GM21515 (cell line): ENCODE data around the gene LPAR5.
"Not testable (repeated sequence)": the region's sequence is repeated elsewhere in the genome, so short reads cannot be mapped to it uniquely, and the experiment has no call there.

ENCODE experiments used
- ATAC-seq: cut with Tn5 transposase; IDR thresholded peaks from one replicate; pipeline ENCODE4 v1.9.1; 2021; ENCODE audit not compliant: unreplicated experiment

LPAR5 gene

DNA sequence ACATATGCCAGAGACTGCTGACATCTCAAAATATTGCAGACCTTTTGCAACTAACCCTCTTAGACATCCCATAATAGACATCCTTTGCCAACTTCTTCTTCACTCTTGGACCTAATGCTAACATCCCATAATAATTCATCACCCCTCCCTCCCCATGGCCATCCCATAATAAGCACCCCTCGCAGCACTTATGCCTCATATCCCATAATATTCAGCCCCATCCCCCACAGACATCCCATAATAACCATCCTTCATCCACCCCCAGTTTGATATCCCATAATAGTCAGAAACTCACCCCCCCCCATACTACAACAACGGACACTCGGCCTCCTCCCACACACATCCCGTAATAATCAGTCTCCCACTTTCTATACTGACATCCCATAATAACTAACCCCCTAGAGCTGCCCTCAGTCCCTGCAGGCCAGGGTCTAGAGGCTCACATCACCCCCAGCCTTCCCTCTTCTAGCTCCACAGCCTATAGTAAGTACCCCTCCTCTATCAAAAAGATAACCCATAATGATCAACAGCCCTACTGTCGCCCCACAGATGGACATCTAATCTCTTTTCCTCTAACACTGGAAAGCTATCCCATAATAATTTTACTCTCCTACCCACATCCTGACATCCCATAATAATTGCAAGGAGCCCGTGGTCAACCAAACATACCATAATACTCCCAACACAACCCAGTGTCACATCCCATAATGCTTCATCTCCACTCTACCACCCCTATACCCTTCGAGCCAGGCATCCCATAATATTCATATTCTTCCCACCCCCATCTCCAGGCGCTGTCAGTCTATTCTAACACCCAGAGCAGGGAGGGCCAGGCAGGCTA is 27.8 kb downstream of the LPAR5 start:
- no peak for ATAC-seq

DNA sequence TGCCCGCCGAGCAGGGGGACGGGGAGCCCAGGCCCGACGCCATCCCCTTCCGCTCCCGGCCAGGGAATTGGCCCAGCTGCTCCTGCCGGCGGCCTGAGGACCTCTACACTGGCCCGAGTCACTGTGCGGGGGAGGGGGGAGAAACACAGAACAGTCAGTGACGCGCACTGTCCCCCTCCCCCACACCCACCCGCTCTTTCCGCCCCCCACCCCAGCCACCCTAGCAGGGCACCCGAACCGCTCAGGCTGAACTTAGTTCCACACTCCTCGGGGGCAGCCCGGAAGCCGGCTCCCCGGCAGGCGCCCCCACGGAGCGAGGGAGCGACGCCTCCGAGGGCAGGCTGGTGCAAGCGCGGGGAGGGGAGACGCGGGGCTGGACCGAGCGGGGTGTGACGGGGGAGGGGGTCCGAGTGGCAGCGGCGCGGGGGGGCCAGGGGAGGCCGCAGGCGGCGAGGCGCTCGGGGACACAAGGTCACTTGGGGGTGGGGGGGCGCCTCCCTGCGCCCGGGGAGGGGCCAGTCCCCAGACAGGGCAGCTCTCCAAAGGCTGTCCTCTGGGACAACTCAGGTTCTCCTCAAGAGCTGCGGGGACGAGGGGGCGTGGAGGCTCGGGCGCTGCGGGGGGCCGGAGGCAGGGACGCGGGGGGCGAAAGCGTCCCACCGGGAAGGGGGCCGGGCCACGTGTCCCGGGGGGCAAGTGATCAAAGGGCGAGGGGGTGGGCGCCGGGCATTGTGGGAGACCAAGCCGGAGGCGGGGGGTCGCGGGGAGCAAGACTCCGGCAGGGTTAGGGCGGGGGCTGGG is 29.2 kb downstream of the LPAR5 start:
- ATAC-seq: no peak

DNA sequence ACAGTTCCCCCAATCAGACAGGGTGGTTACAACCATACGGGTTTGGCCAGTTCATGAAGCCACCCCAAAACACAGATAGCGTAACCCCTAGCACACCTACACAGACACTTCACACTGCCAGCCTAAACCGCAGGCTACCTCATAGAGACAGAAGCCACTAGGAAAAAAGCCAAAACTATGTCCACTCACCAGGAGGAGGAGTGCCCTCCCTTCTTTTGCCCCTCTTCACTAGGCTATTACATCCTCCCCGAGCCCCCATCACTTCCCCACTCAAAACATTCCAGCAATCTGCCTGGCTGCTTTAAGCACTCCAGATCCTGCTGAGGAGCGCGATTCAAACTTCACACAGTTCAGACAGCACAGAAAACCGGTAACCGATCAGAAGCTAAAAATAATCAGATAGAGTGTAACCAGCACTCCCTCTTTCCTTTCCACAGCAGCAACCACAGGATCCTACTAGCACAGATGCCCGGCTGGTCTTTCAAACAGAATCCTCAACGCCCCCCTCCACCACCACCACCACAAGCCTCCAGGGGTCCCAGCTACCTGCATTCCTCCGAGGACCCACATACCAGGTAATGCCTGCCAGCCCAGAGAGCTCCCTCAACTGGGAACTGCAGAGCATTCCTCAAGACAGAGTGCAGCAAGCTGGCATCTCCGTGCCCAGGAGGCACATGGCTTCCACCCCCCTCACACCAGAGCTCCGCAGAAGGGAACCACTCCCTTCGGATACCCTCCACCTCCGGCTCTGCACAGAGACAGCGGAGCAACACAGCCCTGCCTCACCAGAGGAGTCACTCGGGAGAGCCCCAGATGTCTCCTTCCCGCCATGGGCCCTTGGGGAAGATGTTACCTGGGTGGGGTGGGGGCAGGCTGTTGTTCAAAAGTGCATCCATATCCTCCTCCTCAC is 30.1 kb downstream of the LPAR5 start:
- ATAC-seq: no peak

DNA sequence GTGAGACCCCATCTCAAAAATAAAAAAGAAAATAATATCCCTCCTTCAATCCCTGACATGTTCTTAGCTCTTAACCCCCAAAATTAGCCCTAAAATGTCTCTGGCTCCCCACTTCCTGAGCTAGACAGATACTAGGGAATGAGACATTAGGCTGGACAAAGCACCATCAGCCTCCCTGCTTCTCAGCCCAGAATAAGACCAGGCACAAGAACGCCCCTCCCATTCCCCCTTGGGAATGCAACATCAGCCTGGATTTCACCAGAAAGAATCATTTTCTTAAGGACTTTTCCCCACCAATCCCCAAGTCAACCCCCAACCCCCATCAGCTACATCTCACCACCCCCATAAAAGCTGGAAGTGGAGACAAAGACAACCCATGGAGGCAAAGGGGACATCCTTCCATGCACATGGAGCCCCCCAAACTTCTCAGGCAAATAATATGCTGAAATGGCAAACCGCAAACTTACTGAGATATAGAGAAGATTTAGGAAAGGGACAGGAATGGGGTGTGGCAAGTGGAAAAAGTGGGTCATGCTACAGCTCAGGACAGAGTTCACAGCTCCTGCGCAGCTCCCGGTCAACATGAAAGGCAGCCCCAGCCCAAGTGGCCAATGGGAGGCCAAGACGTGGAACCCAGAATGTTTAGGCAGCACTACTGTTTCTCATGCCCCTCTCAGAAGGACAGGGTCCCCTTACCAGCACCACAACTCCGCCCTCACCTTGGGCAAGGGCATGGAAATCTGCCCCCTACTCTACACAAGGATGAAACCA is 31.3 kb downstream of the LPAR5 start:
- no peak for ATAC-seq

DNA sequence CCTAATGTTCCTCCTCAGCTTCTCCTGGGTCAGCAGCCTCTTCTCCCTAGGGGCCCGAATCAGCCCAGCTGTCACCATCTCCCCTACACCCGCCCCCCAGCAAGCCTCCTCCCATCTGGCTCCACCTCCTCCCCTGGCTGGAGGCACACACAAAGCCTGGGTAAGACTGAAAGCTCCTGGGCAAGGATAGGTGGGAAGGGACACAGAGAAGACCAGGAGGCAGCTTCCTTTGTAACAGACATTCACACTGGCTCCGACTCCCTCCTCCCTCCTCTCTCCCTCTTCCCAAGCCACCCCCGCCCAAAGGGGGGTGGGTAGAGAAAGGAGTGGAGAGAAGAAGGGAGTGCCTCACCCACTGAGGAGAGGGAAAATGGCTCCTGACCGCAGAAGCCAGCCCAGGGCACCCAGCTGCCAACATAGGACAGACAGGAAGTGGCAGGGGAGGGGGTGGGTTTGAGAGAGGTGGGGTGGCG is 32.6 kb downstream of the LPAR5 start:
- ATAC-seq: no peak

DNA sequence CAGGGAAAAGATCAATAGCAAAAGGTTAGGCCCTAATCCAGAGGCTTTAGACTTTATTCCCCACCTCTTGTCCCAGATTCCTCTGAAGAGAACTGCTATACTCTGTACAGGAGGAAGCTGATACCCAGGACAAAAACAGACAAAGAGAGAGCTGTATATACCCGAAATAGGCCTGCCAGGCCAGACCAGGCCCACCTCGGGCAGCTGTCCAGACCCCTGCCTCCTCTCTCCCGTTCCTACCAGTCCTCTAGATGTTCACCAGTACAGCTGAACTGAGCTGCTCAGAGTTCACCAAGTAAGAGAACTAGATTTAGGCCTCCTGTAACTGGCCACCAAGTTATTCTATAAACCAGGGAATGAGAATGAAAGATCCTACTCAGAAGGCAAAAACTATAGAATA is 33.2 kb downstream of the LPAR5 start:
- ATAC-seq: no peak

DNA sequence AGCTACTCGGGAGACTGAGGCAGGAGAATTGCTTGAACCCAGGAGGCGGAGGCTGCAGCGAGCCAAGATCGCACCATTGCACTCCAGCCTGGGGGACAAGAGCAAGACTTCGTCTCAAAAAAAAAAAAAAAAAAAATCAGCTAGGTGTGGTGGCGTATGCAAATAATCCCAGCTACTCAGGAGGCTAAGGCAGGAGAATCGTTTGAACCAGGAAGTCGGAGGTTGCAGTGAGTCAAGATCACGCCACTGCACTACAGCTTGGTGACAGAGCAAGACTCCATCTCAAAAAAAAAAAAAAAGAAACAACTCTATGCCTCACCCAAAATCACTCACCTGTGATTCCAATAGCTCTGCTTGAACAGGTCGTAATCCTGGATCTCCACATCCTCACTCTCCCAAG is 40.1 kb downstream of the LPAR5 start:
- ATAC-seq: not testable (repeated sequence)

DNA sequence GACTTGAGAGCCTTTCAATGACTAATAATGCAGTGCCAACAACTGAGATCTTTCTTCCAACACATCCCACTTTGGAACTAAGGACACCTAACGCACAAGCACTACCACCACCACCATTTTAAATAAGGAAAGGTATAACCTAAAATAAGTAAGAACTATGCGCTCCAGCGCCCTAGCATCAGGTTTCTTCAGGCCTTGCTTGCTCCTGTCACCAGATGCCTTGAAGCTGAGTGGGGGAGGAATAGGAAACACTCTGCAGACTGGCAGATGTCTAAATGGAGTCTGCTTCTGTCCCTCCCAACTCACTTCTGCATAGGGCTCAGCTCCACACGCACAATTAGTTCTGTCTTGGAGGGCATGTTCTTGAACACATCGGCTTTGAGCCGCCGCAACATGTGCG is 43.7 kb downstream of the LPAR5 start:
- ATAC-seq: no peak

DNA sequence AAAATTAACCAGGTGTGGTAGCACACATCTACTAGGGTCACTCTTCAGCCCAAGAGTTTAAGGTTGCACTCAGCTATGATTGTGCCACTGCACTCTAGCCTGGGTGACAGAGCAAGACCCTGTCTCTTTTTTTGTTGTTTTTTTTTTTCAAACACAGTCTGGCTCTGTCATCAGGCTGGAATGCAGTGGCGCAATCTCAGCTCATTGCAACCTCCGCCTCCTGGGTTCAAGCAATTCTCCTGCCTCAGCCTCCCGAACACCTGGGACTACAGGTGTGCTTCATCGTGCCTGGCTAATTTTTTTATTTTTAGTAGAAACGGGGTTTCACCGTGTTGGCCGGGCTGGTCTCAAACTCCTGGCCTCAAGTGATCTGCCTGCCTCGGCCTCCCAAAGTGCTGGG is 49.2 kb downstream of the LPAR5 start:
- ATAC-seq: not testable (repeated sequence)

DNA sequence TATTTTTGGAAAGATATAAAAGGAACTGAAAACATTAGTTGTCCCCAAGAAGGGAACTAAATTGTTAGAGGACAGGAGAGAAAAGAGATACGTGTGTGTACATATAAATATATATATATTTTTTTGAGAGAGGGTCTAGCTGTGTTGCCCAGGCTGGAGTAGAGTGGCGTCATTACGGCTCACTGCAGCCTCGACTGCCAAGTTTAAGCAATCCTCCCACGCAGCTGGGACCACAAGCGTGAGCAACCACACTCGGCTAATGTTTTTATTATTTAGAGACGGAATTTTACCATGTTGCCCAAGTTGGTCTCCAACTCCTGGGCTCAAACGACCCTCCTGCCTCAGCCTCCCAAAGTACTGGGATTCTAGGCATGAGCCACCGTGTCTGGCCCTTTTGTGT is 51.5 kb downstream of the LPAR5 start:
- no peak for ATAC-seq

DNA sequence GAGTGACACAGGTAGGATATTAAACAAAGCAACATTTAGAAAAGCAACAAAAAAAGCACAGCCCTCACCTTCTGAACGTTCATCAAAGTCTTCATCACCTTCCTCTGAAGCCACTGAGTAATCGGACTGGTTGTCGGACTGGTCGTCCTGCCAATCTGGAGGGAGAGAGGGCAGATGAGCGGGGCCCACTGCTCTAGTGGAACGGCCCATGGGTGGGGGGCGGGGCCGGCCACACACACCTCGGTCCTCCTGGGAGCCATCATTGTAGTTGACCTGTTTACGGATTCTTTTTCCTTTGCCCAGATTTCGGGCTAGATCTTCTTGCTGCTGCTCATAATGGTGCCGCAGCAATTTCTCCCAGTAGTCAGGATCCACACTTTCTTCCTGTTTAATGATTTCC is 52.8 kb downstream of the LPAR5 start:
- no peak for ATAC-seq

DNA sequence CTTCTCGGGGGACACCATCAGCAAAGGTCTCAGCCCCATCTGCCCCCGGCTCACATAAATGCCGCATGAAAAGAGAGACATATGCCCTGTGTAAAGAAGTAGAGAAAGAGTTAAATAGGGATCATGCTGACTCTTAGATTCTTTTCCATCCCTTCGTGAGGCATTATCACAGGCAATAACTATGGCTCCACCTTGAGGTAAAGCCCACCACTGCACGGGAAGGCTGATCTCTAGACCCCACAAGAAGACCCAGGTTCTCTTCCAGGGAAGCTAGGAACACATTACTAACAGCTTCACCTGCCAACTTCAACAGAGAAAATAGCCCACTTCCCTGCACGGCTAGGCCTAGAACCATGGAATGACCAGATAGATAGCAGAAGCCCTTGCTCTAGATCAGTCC is 53.6 kb downstream of the LPAR5 start:
- no peak for ATAC-seq

DNA sequence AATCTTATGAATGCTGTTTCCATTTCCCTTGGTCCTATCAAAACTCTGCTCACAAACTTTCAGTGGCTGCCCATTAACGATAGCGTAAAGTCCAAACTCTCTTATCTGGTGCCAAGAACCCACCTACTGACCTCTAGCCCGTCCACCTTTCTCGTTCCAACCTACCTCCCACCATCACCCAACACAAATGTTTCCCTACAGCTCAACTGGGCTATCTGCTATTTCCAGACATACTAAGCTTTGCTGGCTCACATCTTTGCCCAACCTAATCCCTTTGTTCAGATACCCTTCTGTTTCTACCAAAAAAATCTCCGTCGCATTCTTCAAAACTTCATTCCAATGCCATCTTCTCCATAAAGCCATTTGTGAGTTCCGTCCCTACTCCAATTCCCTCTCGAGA is 60.1 kb downstream of the LPAR5 start:
- no peak for ATAC-seq

DNA sequence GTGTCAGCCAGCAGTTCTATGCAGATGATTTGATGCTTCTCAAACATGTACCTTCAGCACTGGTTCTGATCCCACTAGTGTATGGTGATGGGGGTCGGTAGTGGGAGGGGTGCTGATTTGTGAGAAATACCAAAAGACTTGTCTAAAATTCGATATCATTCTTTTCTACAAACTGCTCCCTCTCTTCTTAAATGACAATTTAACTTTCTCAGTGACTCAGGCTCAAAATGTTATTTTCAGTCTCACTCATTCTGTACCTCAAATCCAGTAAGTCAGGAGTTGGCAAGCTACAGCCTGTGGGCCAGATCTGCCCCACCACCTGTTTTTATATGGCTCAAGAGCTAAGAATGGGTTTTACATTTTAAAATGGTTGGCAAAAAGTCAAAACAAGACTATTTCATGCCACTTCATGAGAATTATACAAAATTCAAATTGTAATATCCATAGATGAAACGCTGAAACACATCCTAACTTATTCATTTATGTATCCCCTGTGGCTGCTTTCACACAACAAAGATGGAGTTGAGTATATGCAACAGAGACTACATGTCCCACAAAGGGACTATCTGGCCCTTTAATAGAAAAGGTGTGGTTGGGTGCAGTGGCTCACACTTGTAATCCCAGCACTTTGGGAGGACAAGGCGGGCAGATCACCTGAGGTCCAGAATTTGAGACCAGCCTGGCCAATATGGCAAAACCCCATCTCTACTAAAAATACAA is 61.0 kb downstream of the LPAR5 start:
- ATAC-seq: no peak

DNA sequence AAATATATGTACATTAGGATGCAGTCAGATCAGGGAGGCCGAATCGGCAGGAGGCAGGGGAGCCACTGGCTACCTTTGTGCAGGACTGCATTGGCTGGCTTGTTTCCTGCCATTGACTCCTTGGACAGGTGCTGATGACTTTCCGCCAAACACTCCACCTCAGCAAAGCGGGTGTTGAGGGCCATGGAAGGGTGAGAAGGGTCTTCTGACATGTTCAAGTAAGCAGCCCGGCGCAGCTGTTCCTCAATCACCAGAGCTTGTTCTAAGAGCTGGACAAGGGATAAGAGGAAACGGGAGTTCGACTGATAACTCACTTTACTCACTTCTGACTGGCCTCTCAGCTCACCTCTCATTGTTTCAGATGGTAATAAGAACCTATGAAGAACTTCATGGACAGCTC is 62.8 kb downstream of the LPAR5 start:
- ATAC-seq: no peak

DNA sequence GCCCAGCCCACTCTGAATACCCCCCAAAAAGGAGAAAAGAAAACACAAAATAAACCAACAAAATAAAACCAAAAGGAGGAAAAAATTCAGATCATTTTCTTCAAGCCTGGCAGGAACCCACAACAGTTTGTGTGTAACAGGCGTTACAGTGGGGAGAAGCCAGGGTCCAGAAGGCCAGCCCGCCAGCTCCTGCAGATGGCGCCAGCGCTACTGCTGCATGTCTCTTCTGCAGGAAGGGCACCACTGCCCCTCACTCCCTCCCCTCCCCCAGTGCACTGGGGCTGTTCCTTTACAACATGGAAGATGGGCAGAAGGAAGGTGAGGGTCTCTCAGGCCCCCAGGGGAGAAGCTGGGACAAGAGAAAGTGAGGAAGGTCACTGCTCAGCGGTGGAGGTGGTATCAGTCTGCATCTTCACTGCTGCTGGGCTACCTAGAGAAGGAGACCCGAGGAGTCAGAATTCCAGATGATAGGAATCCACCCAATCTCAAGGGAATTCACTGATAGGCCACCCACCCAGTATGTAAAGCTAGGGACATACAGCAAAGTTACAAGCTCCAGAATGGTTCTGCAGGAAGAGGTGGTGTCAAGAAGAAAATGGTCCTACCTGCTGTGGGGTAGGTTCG is 65.4 kb downstream of the LPAR5 start:
- ATAC-seq: no peak

DNA sequence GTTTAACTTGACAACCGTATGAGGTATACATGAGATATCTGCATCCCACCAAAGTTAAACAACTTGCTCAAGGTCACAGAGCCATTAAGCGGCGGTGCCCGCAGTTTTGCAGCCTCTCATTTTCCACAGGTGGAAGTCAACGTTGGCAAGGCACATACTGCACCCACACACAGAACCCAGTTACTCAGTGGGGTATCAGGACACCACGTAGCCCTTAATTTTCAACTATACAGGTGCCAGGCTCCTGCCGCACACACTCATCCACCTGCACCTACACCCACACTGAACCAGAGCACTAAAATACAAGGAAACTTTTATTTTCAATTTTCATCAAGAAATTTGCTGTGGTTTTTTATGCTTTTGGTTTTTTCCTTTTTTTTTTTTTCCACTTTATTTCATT is 66.0 kb downstream of the LPAR5 start:
- no peak for ATAC-seq

DNA sequence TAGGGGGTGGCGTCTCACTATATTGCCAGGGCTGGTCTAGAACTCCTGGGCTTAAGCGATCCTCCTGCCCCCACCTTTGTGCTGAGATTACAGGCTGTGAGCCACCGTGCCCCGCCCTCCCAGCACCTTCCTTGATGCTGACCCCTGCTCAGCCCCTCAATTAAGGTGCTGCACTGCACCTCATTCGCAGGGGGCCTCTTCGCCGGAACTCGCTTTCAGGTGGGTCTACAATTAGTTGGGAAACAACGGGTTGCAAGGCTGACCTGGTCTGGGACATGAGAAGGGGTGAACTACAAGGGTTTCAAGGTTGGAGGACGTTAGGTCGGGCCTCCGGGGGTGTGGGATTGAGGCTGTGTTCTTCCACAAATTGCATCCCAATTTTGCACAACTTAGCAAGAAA is 66.4 kb downstream of the LPAR5 start:
- ATAC-seq: no peak
